ENCODE results near the gene ZNF746. TPM values are rescaled to one million over a fixed set of nuclear protein-coding genes. Genes with fewer than 3 reads are reported as not detected.
A peak's percentile ranks its signal among the peaks of the same experiment; 100 is the strongest.

Gene ZNF746
- total and polyA plus RNA-seq, 2 of the 13 experiments (the other 11 are each of a cell fraction or from before 2014, with no cell fraction given): 3.8 to 8.1 TPM

DNA sequence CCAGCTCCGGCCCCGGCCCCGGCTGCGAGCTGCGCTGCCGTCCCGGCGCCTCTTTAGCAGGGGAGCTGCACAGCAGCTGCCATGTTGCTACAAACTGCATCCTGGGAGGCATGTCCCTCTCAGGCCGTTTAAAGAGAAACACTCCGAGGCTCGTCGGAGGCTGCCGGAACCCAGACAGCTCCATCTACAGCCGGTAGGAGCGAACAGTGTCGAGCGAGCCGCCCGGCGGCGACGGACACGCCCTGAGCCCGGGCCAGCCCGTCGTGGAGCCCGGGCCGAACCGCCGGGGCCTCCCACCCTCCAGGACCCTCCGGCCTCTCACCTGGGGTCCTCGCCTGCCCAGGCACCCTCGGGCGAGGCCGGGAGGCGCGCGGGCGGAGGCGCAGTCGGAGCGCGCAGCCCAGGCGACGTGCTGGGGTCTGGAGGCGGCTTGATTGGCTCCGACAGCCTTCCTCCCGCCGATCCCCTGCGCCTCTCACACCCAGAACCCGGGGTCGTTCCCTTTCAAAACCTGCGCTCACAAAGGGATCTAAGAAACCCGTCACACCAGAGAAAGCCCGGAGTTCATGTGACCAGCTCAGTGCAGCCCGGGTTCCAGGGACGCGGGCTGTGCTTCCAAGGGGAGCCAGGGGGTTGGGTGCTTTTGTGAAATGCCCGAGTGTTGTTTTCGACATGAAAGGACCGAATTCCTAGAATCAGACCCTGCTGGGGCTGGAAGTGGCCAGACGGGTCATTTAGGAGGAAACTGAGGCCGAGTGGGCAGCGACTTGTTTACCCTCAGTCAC lies 36.9 kb downstream of the ZNF746 start, which contains the start of gene ZNF777 (continued):
- no peak for TF ChIP-seq ZC3H13 (CRISPR knock-in tag; IDR thresholded peaks at IDR 0.05)
- TF ChIP-seq BCL6 (CRISPR knock-in tag; IDR thresholded peaks at IDR 0.05): peak; percentile 39; the same call in 1 of the 2 replicates
- TF ChIP-seq ATF3 (CRISPR knock-in tag; IDR thresholded peaks at IDR 0.05): no peak; the same call in 1 of the 2 replicates
- no peak for TF ChIP-seq IRX3 (CRISPR knock-in tag; IDR thresholded peaks at IDR 0.05; ENCODE audit: borderline replicate concordance, low read depth)
- no peak for TF ChIP-seq ZNF83 (CRISPR knock-in tag; IDR thresholded peaks at IDR 0.05; ENCODE audit: borderline replicate concordance)
- no peak for TF ChIP-seq NR1H2 (CRISPR knock-in tag; IDR thresholded peaks at IDR 0.05; ENCODE audit: borderline replicate concordance, low read depth)
- no peak for TF ChIP-seq CCDC6 (CRISPR knock-in tag; IDR thresholded peaks at IDR 0.05)
- TF ChIP-seq CHD4 (IDR thresholded peaks at IDR 0.05; ENCODE audit: borderline replicate concordance, low read length): 0 out of 2 replicates have a peak, but pooled peaks have one; percentile 24
- no peak for TF ChIP-seq ZNF577 (CRISPR knock-in tag; IDR thresholded peaks at IDR 0.05; ENCODE audit: borderline replicate concordance, low read depth)
- TF ChIP-seq EP300 (IDR thresholded peaks at IDR 0.05; ENCODE audit: low read depth in 2 of 2, low read length in 2 of 2): peak in 1 of 2 experiments; percentile 19; a peak in 1 of 4 replicates
- TF ChIP-seq EP300 (CRISPR knock-in tag; IDR thresholded peaks at IDR 0.05; ENCODE audit: borderline replicate concordance): no peak
- no peak for TF ChIP-seq ZNF431 (CRISPR knock-in tag; IDR thresholded peaks at IDR 0.05; ENCODE audit: borderline replicate concordance, low read depth)
- no peak for TF ChIP-seq RFXANK (CRISPR knock-in tag; IDR thresholded peaks at IDR 0.05)
- no peak for TF ChIP-seq NCOR1 (IDR thresholded peaks at IDR 0.05; ENCODE audit: borderline replicate concordance, low read length)
- no peak for TF ChIP-seq GTF3A (CRISPR knock-in tag; conservative IDR thresholded peaks at IDR 0.05)
- TF ChIP-seq, protein P1, sequence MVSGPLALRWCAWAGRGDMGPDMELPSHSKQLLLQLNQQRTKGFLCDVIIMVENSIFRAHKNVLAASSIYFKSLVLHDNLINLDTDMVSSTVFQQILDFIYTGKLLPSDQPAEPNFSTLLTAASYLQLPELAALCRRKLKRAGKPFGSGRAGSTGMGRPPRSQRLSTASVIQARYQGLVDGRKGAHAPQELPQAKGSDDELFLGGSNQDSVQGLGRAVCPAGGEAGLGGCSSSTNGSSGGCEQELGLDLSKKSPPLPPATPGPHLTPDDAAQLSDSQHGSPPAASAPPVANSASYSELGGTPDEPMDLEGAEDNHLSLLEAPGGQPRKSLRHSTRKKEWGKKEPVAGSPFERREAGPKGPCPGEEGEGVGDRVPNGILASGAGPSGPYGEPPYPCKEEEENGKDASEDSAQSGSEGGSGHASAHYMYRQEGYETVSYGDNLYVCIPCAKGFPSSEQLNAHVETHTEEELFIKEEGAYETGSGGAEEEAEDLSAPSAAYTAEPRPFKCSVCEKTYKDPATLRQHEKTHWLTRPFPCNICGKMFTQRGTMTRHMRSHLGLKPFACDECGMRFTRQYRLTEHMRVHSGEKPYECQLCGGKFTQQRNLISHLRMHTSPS (CRISPR knock-in tag; IDR thresholded peaks at IDR 0.05; ENCODE audit: low read depth): no peak
- no peak for TF ChIP-seq REL (CRISPR knock-in tag; conservative IDR thresholded peaks at IDR 0.05)
- TF ChIP-seq, protein P2, sequence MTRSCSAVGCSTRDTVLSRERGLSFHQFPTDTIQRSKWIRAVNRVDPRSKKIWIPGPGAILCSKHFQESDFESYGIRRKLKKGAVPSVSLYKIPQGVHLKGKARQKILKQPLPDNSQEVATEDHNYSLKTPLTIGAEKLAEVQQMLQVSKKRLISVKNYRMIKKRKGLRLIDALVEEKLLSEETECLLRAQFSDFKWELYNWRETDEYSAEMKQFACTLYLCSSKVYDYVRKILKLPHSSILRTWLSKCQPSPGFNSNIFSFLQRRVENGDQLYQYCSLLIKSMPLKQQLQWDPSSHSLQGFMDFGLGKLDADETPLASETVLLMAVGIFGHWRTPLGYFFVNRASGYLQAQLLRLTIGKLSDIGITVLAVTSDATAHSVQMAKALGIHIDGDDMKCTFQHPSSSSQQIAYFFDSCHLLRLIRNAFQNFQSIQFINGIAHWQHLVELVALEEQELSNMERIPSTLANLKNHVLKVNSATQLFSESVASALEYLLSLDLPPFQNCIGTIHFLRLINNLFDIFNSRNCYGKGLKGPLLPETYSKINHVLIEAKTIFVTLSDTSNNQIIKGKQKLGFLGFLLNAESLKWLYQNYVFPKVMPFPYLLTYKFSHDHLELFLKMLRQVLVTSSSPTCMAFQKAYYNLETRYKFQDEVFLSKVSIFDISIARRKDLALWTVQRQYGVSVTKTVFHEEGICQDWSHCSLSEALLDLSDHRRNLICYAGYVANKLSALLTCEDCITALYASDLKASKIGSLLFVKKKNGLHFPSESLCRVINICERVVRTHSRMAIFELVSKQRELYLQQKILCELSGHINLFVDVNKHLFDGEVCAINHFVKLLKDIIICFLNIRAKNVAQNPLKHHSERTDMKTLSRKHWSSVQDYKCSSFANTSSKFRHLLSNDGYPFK (CRISPR knock-in tag; IDR thresholded peaks at IDR 0.05; ENCODE audit: borderline replicate concordance): 0 out of 2 replicates have a peak, but pooled peaks have one; percentile 24
- no peak for TF ChIP-seq GATA4 (IDR thresholded peaks at IDR 0.05; ENCODE audit: borderline replicate concordance, low read depth)
- TF ChIP-seq TRAFD1 (CRISPR knock-in tag; IDR thresholded peaks at IDR 0.05; ENCODE audit: borderline replicate concordance): no peak
- TF ChIP-seq ESRRA (CRISPR knock-in tag; IDR thresholded peaks at IDR 0.05; ENCODE audit: low read depth): no peak
- TF ChIP-seq ZFP36 (IDR thresholded peaks at IDR 0.05; ENCODE audit: borderline replicate concordance, low read depth, low read length, partially characterized antibody): no peak
- no peak for TF ChIP-seq ZIK1 (CRISPR knock-in tag; IDR thresholded peaks at IDR 0.05; ENCODE audit: borderline replicate concordance, low read depth)
